Testis (tissue), 3 donors: ENCODE data around the gene SCAPER. TPM values are rescaled to one million over a fixed set of nuclear protein-coding genes. Genes with fewer than 3 reads are reported as not detected.

Source experiments
- DNase-seq: peaks from one replicate; pipeline ENCODE4 v3.0.0-alpha.2; 2019
- H3K27ac ChIP-seq, 2 donors: fragments of 200-600 bp; sonication (generic); one replicate each; pipeline ENCODE4 v1.5.1; 2019
- H3K27me3 ChIP-seq: fragments of 200-600 bp; sonication (generic); one replicate; pipeline ENCODE4 v1.5.1; 2019
- H3K36me3 ChIP-seq: fragments of 200-600 bp; sonication (generic); one replicate; pipeline ENCODE4 v1.5.1; 2017; ENCODE audit warnings: low read depth; ENCODE audit errors: missing control alignments
- H3K4me1 ChIP-seq: fragments of 200-600 bp; sonication (generic); one replicate; pipeline ENCODE4 v1.5.1; 2019
- H3K4me3 ChIP-seq, 2 donors: fragments of 200-600 bp; sonication (generic); one replicate each; pipeline ENCODE4 v1.5.1; 2017 to 2019
- H3K9me3 ChIP-seq: fragments of 200-600 bp; sonication (generic); one replicate; pipeline ENCODE4 v1.5.1; 2017
- POLR2A ChIP-seq: fragments of 450-650 bp; IDR thresholded peaks from one replicate; pipeline ENCODE4 v1.6.1; 2017; ENCODE audit warnings: antibody characterized with exemption, mild to moderate bottlenecking, moderate library complexity
- WGBS, 2 donors: methylation state at CpG; one replicate each; pipeline ENCODE4 v1.1.5; 2018; 5-methylcytosine and 5-hydroxymethylcytosine counted together
- intact Hi-C: fragments of 100-400 bp; cut with DNase I; formaldehyde crosslinking; loops from one replicate; pipeline ENCODE4 v1.15.1; 2023; ENCODE audit warnings: low total_unique reads
- polyA plus RNA-seq: library from polyadenylated mRNA; stranded (reverse); fragments of 350-450 nt; fragmentation: Illumina TruSeq; extraction: RNeasy Lipid Tissue Mini Kit (QIAGEN cat#74804); gene quantifications from one replicate; pipeline ENCODE4 v1.2.3, GENCODE V29; 2014; ENCODE audit warnings: low read depth, low replicate concordance; ENCODE audit not compliant: insufficient read depth
- total RNA-seq, 2 donors: library from RNA; depleted of rRNA; stranded (reverse); fragments of >200 nt; gene quantifications; one replicate each; pipeline ENCODE4 v1.2.3, GENCODE V29; 2016
- TF ChIP-seq, protein P1 (sequence below), 3 experiments: fragments of 450-650 bp in 2 of 3; fragments of 200-600 bp in 1 of 3; sonication (generic) in 1 of 3; IDR thresholded peaks; one replicate each; pipeline ENCODE4 v1.5.1; 2016 to 2019; ENCODE audit warnings: antibody characterized with exemption in 3 of 3, mild to moderate bottlenecking in 2 of 3, moderate library complexity in 1 of 3

SCAPER gene
- total and polyA plus RNA-seq, 3 donors from 2014 or later, result 43.7 to 60.7 (median 54.8) TPM

DNA sequence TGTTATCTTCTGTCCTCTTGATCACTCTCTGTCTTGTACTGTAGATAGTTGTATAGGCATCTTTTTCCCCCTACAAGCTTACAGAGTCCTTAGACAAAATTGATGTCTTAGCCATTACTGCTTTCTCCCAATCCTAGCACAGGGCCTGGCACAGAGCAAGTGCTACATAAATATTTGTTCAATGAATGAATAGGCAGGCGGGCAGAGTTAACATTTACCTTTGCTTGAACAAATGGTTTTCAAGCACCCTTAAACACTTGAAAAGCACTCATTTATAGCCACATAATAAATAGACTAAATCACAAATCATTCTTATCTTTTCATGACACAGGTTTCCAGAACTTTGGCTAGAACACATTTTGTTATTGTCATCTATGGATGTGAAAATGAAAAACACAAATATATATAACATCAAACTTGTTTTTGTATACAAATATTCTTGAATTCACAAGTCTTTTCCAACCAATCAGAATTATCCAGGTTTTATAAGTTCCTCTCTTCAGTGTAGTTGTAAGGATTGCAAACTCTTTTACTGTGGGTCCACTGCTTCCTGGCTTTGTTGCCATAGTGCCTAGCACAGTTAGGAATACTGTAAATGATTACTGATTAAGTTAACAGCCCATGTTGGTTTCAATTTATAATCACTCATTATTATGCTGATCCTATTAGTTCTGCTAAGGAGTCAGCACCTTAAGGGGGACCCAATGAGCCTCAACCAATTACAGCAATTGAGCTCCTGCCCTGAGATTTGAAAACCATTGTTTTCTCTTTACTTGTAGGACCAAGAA is 506.6 kb downstream of the SCAPER start:
- Histone ChIP-seq H3K27me3 (no peaks in the 10 kb centered on the region), H3K36me3 (no peaks in the 10 kb centered on the region), H3K4me1 (no peaks in the 10 kb centered on the region), H3K9me3 (no peaks in the 10 kb centered on the region), H3K27ac (no peak overlapping the region), H3K4me3 (no peak overlapping the region)
- intact Hi-C loops, result no loop called here
- 92 to 95% methylated on average over 1 of the region's 1 CpG for WGBS, 2 donors
- TF ChIP-seq, protein P1, sequence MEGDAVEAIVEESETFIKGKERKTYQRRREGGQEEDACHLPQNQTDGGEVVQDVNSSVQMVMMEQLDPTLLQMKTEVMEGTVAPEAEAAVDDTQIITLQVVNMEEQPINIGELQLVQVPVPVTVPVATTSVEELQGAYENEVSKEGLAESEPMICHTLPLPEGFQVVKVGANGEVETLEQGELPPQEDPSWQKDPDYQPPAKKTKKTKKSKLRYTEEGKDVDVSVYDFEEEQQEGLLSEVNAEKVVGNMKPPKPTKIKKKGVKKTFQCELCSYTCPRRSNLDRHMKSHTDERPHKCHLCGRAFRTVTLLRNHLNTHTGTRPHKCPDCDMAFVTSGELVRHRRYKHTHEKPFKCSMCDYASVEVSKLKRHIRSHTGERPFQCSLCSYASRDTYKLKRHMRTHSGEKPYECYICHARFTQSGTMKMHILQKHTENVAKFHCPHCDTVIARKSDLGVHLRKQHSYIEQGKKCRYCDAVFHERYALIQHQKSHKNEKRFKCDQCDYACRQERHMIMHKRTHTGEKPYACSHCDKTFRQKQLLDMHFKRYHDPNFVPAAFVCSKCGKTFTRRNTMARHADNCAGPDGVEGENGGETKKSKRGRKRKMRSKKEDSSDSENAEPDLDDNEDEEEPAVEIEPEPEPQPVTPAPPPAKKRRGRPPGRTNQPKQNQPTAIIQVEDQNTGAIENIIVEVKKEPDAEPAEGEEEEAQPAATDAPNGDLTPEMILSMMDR (IDR thresholded peaks at IDR 0.05), result no peak
- no peak for TF ChIP-seq POLR2A
- DNase-seq, result no peak

DNA sequence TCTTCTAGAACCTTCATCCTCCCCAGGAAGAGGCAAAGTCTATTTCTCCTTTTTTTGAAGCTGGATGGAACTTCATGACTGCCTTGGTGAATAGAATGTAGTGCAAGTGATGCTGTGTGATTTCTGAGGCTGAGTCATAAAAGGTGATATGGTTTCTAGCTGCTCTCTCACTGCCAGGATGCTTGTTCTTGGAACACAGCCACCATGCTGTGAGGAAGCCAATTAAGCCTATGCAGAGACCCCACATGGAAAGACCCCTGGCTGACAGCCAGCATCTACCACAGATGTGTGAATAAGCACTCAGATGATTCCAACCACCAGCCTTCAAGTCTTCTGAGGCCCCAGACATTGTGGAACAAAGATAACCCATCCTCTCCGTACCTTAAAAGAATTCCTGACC is 511.5 kb downstream of the SCAPER start:
- no peak overlapping the region for H3K4me3 ChIP-seq
- H3K36me3 ChIP-seq, result no peaks in the 10 kb centered on the region
- no peak for DNase-seq
- TF ChIP-seq POLR2A, result no peak
- TF ChIP-seq, protein P1 (IDR thresholded peaks at IDR 0.05), result no peak
- WGBS, 2 donors, result 75 to 88% methylated on average over 1 of the region's 1 CpG
- no peaks in the 10 kb centered on the region for H3K9me3 ChIP-seq
- H3K4me1 ChIP-seq, result no peaks in the 10 kb centered on the region
- intact Hi-C loops, result no loop called here
- H3K27me3 ChIP-seq, result no peaks in the 10 kb centered on the region
- H3K27ac ChIP-seq, result no peak overlapping the region

DNA sequence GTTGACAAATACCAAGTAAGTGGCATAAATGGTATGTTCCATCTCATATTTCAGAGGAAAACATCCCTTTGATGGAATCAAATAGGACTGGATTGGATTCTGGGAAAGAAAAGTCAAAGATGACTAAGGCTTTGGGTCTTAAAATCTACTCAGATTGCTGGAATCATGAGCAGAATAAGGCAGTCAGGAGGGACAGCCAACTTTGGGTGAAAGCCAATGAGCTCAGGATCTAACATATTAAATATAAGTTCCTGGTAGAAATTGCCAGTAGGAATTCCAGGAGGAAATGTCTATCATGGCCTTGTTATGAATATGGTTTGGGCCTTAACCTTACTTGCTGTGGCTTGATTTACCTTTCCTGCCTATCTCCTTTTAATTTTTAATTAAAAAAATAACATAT is 513.3 kb downstream of the SCAPER start:
- no peaks in the 10 kb centered on the region for H3K4me1 ChIP-seq
- H3K9me3 ChIP-seq, result no peaks in the 10 kb centered on the region
- no peak overlapping the region for H3K27ac ChIP-seq
- TF ChIP-seq POLR2A, result no peak
- TF ChIP-seq, protein P1 (IDR thresholded peaks at IDR 0.05), result no peak
- DNase-seq, result no peak
- H3K27me3 ChIP-seq, result no peaks in the 10 kb centered on the region
- intact Hi-C loops, result no loop called here
- H3K4me3 ChIP-seq, result no peak overlapping the region
- H3K36me3 ChIP-seq, result no peaks in the 10 kb centered on the region

DNA sequence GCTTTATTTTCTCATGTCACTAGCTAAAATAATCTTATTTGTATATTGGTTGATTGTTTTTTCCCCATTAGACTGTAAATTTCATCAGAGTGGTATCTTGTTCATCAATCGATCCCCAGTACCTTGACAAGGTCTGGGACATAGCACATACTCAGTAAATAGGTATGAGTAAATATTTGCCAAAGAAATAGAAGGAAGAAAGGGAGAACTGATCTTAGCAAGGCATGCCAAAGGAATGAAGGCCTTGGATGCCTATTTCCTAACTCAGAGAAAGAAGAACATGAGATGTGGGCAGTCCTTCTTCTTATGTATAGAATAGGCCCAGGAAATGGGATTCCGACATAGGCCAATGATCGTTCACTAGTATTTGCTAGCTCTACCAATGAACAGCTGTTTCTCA is 513.8 kb downstream of the SCAPER start:
- H3K27ac ChIP-seq, result no peak overlapping the region
- WGBS, 2 donors, result 95 to 97% methylated on average over 3 of the region's 3 CpGs
- intact Hi-C loops, result no loop called here
- H3K4me1 ChIP-seq, result no peaks in the 10 kb centered on the region
- H3K27me3 ChIP-seq, result no peaks in the 10 kb centered on the region
- TF ChIP-seq POLR2A, result no peak
- TF ChIP-seq, protein P1 (IDR thresholded peaks at IDR 0.05), result no peak
- no peak for DNase-seq
- no peak overlapping the region for H3K4me3 ChIP-seq
- H3K36me3 ChIP-seq, result no peaks in the 10 kb centered on the region
- H3K9me3 ChIP-seq, result no peaks in the 10 kb centered on the region

DNA sequence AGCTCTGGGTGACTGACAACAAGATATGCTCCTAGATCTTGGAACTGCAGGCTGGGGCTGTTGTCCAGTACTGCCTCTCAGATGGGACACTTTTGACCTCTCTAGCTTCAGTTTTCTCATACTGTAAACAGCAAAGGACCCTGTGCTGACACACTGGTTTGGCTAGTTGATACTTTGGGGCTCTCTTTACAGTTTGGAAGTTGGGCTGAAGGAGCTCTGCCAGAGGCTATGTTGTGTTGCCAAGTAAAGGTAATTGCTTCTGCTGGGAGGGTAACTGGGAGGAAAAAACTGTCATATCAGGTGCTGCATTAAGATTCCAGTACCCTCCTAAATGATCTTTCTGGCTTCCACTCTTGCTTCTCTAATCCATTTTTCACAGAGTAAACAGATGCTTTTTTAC is 514.6 kb downstream of the SCAPER start:
- Histone ChIP-seq H3K27me3 (no peaks in the 10 kb centered on the region), H3K36me3 (no peaks in the 10 kb centered on the region), H3K9me3 (no peaks in the 10 kb centered on the region), H3K4me3 (no peak overlapping the region), H3K4me1 (no peaks in the 10 kb centered on the region), H3K27ac (no peak overlapping the region)
- intact Hi-C loops, result no loop called here
- no peak for DNase-seq
- no peak for TF ChIP-seq POLR2A
